GM19397 (cell line): ENCODE results near the gene GUK1.
"Not testable (repeated sequence)": the region's sequence is repeated elsewhere in the genome, so short reads cannot be mapped to it uniquely, and the experiment has no call there.

Experiments
- ATAC-seq: cut with Tn5 transposase; IDR thresholded peaks from one replicate; pipeline ENCODE4 v1.9.1; 2021; ENCODE audit warnings: mild to moderate bottlenecking, moderate library complexity; ENCODE audit not compliant: unreplicated experiment

The GUK1 gene

DNA sequence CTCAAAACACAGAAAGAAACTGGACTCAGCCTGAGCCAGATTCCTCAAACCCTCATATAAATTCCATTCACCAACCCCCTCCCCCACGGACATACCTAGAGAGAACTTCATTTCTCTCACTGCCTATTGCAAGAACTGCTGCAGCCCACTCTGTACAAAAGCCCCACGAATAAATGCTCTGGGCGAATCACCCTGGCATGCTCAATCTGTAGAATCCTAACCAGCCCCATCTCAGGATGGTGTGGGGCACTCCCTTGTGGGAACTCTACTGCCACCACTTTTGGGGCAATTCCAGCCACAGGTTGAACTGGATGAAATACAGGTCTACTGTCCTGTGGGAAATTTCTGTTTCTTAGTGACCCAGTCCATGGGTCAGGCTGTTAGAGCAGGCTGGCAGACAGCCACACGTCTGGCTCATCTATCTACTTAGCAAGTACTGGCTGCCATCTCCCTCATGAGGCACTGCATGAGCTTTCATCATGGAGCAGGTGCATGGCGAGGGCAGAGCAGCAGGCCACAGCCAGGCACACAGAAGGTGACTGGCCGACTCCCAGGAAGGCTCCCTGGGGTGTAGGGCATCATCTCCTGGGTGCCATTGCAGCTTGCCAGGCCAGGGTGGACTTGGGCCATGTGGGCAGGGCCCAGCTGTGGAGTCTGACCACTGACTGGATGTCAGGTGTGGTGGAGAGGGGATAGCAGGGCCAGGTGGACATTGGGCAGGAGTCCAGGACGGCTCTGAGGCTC is 35.4 kb upstream of the GUK1 start:
- no peak for ATAC-seq

DNA sequence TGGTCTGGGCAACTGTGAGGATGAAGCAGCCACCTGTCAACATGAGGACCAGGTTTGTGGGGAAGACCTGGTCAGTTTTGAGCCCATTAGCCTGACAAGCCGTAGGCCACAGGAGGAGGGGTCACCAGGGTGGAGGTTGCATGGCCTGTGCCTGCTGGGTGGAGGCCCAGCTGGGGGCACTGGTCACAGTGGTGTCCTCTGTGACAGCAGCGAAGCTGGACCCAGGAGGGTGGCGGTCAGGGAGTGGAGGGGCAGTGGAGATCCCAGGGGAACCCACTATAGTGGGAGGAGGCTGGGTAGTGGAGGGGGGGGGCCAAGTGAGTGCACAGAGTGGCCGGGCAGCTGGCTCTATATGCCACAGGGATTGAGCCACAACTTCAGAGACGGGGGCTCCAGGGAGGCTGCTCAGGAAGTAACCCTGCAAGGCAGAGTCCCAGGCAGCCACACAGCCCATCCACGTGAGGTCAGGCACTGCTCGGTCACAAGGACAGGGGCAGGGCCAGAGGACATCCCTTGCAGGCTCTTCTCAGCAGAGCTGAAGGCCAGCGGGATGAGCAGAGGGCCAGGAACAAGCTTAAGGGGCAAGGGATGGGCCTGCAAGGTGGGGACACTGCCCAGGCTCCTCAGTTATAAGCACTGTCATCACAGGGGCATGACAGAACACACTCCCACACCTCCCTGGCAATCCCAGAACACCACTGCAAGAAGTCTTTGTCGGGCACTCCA is 34.6 kb upstream of the GUK1 start:
- ATAC-seq, result no peak

DNA sequence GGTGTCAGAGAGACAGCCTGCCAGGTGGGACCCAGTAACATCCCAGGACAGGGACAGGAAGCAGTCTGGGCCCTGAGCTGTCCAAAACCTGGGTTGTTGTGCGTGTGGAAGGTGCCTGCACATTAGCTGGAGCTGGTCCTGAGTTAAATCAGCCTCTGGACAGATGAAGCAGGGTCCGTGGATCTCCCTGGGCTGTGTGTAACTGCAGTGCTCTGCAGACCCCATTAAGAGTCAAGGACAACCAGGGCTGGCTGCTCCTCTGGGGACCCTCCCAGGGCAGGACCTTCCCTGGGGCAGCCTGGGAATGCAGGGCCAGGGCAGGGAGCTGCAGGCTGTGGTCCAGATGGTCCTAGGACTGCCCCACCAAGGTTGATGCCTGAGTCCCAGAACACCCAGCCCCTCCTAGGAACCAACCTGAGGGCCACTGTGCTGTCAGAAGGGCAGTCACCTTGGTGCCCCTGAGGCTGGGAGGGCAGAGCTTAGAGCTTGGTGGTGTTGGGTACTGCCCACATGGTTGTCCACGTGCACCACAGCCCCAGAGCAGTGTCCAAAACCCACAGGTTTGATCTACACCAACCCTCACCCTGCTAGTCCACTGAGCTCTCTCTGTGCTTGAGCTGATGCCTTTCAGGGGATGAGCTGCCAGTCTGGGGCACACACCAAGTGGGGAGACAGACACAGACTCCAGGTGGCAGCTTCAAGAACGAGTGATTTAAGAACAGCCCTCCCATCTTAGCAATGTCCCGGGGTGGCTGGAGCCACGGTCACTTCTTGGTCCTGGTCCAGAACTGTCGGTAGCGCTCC is 33.9 kb upstream of the GUK1 start:
- no peak for ATAC-seq

DNA sequence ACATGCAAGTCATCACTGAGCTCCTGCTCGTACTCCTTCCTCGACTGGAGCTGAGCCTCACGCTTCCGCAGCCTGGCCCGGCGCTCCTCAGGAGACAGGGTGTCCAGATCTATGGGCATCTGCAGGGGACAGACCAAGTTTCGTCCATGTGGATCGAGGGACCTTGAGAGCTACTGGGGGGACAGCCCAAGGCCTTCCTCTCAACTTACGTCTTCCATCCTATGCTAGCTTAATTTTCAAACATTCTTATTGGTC is 33.4 kb upstream of the GUK1 start:
- no peak for ATAC-seq

DNA sequence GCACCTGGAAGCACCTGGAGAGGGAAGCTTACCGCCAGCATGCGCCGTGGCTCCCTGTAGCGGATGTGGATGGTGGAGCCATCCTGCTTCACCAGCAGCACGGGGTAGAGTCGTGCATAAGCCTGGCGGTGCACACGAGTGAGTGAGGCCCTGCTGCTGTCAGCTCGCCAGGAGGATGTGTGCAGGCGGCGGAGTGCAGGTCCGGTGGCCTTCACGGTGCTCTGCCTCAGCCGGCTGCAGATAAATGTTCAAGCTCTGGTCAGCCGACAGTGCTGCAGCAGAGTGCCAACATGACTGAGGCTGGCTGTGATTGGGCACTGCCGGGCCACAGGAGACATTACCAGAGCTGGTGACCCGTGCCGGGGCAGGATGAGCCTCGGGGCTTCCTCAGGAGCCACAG is 32.4 kb upstream of the GUK1 start:
- ATAC-seq, result no peak

DNA sequence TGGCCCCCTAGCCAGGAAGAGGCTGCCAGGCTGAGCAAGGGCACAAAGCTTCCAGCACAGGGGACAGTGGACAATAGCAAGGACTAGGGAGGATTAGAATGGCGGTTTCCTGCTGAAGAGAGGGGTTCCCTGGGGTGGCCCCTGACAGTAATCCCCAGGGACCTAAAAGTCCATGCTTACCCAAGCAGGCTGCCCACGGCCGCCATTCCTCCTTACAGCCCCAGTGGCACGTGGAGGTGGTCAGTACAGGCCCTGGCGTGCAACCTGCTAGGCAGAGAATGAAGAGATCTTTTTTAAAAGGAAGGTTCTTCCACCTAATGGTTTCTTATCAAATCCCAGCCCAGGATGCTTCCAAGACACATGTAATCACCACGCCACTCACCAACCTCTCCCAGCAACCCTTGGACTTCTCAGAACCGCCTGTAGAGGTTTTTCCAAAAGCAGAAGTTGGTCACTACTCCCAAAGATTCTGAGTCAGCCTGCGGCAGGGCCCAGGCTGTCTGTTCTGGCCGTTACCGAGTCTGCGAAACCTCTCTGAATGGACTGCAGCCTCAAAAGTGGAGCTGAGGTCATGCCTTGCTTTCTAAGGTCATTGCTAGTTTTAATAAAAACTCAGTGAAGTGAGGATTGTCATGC is 31.9 kb upstream of the GUK1 start:
- no peak for ATAC-seq

DNA sequence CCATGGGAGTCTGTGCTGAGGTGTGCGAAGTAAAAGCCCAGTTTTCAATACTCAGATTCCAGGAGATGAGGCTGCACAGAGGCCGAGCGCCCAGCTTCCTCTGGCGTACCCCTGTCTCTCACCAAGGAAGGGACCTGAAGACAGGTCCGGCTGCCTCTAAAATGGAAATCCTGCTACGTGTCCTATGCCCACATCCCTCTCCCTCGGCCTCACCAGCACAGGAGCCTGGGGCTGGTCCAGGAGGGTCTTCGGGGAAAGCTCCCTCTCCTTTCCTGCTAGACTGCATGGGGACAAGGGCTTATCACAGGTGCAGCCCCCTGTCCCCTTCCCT is 31.4 kb upstream of the GUK1 start:
- no peak for ATAC-seq

DNA sequence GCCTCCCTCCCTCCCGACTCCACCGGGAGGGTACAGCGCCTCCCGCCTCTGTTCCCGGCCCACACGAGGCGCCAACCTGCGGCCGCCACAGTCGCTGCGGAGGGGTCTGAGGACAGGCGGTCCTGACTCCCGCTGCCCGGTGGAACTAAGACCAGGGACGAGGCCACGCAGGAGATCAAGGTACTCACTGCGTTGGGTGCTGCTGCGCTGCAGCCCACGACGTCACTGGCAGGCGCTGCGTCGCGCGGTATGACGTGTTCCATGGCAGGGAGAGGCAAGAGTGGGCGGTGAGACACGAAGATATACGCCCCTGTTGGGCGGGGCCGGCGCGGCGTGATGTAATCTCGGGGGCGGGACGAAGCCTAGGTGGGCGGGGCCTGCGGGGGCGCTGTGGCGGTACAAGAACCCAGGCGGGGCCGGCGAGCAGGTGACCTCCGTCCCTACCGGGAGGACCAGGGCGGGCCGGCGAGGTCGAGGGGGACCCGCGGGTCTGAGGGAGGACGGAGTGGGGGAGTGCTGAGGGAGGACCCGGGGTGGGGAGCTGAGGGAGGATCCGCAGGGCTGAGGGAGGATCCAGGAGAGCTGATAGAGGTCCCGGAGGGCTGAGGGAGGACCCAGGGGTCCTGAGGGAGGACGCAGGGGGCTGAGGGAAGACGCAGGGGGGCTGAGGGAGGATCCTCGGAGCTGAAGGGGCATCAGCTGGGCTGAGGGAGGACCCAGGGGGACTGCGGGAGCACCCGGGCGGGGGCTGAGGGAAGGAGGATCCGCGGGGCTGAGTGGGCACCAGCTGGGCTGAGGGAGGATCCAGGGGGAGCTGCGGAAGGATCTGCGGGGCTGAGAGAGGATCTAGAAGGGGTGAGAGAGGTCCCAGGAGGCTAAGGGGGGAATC is 30.8 kb upstream of the GUK1 start, which contains the start of gene MRPL55:
Gene MRPL55 (minus strand): TSS at position 227 of the 889 bp plus-strand sequence. CDS start 1,039 bp downstream, outside the sequence.
- ATAC-seq, result peak; percentile 89

DNA sequence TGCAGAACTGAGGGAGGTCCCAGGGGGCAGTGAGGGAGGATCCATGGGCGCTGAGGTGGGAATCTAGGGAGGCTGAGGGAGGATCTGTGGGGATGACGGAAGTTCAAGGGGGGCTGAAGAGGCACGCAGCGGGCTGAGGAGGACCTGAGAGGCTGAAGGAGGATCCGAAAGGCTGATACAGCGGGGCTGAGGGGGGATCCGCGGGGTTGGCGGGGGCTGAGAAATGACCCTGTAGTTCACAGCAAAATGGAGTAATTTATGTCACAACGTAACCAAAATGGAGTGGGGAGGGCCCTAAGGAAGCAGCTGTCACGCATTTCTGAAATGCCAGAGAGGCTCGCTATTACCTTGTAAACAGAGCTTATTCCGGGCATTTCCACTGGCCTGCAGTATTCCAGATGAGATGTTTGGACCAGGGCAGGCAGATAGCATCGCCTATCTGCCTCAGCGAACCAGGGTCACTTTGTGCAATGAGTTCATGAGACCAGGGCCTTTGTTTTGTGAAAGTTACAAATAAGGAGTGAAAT is 30.1 kb upstream of the GUK1 start:
- ATAC-seq, result no peak

DNA sequence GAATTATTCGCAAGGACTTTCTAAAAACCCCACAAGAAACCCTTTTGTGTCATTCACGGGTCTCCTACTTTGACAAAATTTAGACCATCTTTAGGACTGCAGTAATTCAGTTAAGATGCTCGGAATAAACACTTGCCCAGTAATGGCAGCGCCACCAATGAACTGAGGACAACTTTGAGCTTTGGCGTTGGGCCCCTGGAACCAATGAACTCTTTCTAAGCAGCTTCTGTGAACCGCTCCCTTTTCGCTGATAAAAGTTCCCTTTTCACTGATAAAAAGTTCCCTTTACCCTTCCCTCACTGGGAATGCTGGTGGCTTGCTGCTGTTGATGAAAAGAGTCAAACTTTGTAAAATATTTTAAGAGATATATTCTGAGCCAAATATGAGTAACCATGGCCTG is 29.5 kb upstream of the GUK1 start:
- no peak for ATAC-seq

DNA sequence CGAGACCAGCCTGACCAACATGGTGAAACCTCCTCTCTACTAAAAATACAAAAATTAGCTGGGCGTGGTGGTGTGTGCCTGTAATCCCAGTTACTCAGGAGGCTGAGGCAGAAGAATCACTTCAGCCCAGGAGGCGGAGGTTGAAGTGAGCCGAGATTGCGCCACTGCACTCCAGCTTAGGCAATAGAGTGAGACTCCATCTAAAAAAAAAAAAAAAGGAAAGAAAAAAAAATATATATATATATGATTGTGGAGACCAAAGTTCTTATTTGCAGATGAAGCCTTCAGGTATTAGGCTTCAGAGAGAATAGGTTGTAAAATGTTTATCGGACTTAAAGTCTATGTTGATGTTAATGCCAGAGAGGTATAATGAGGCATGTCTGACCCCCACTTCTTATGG is 28.8 kb upstream of the GUK1 start:
- not testable (repeated sequence) for ATAC-seq

DNA sequence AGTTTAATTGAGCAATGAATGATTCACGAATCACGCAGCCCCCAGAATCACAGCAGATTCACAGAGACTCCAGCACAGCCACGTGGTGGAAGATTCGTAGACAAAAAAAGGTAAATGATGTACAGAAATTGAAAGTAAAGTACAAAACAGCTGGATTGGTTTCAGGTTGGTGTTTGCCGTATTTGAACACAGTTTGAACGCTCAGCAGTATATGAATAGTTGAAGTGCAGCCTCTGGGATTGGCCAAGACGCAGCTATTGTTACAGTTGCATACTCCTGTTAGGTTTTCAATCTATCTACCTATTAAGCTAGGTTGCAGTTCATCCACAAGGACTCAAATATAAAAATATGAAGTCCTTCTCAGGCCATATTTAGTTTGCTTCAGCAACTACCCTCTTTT is 27.9 kb upstream of the GUK1 start:
- no peak for ATAC-seq

DNA sequence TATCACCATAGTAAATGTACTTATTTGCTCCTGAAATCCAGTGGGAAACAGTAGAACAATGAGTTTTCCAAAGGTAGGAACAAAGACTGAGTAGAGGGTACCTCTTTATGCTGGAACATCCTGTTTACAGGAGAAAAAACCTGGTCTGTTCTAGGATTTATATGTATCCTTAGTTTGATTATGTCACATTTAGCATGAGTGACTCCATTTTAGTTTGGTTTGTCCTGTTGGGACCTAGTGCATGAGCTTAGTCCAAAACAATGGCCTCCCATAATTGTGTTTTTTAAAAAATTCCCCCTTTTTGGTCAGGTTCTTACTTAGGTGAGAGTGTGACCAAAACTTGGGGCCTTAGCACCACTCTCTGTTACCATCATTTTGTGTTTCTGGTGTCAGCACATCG is 27.5 kb upstream of the GUK1 start:
- no peak for ATAC-seq

DNA sequence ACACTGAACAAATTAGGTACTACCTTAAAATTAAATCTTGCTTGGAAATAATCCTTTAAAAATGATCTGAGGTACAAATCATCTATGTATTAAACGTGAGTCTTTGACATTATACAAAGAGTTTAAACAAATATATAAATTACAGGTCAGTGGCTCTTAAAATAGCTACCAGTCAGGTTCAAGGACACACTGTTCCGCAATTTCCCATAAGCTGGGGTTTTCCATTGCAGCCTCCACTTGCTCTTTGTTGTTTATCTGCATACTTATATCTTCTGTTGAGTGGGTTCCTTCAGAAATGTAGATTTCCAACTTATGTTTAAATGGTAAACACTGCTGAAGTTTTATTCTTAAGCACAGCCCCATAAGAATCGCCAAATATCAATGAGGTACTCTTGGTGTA is 25.3 kb upstream of the GUK1 start:
- no peak for ATAC-seq

DNA sequence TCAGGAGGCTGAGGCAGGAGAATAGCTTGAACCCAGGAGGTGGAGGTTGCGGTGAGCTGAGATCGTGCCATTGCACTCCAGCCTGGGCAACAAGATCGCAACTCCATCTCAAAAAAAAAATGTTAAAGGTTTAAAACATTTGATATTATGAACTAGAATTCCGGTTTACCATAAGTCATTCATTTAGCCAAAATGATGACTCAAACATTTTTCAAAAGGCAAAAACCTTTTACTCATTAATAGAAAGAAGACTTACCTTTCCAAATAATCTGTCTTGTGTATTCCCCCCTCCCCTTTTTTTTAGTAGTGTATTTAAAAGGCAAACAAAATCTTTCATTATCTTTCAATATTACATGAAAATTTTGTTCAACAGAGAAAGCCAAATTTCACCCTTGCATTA is 22.7 kb upstream of the GUK1 start:
- no peak for ATAC-seq

DNA sequence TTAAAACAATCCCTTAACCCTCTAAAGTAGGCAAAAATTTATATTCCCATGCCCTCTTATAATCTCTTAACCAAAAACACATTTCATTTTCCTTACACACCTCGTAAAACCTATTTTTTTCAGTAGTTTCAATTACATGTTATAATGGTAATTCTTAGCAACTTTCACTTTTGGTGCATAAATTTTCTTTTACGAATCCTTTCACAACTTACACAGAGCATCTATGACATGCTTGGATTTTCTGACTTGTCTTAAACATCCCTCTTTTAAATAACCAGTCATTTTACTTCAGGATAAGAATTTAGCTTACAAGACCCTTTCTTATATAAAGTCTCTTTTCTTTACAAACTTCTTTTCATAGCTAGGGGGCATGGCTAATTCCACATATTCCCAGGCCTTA is 22.0 kb upstream of the GUK1 start:
- no peak for ATAC-seq

DNA sequence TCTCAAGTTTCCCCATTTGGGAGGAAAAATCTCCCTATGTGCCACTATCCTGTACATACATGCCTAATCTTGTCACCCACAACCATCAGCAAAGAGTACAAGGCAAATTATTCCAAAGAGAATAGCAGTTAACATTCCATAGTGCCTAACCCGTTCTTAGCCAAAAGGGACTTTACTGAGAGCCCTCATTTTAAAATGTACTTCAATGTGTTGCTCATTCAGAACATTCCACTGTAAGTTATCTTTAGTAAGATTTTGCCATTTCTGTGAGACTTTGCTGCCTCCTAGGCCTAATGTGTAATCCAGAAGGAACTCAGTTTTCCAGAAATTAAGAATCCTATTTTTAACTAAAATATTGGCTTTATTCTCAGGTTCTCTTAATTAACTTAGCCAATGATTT is 19.7 kb upstream of the GUK1 start:
- ATAC-seq, result no peak

DNA sequence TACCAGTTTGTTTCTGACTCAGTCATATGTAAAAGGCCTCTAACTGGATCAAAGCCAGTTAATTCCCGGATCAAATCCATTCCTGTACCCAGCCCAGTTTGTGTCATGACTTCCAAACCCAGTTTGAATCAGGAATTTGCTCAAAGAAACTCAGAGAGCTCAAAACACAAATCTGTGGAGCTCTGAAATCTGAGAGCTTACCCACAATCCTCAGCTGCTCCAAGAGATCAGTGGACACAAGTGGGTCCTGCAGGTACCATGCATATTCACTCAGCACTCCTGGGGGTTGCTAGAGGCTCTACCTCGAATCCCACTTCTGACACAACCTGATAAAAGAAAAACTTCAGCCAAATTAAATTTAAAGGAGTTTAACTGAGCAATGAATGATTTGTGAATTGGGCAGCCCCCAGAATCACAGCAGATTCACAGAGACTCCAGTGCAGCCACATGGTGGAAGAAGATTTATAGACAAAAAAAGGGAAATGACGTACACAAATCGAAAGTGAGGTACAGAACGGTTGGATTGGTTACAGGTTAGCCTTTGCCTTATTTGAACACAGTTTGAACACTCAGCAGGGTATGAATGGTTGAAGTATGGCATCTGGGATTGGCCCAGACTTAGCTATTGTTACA is 19.1 kb upstream of the GUK1 start:
- no peak for ATAC-seq

DNA sequence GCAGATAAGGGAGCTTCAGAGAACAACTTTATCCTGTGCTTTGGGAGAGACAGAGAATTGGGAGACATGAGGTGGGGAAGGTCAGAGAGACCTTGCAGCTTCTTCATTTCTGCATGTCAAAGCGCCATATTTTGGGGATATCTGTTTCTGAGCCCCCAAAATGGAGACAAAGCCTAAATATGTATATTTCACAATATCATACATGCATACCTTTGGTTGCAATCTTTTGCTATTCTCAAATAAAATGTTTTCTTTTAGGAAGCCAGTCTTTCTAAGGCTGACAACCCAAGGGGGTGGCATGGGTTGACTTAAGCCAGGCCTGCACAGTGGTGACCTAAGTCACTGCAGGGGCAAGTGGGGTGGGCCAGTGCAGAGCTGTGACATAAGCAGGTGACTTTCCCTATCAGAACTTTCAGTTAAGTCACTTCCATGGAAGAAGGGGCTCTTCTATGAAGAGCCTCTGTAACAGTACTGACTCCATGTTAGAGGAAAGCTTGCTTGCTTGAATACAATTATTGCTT is 17.1 kb upstream of the GUK1 start:
- ATAC-seq, result no peak

DNA sequence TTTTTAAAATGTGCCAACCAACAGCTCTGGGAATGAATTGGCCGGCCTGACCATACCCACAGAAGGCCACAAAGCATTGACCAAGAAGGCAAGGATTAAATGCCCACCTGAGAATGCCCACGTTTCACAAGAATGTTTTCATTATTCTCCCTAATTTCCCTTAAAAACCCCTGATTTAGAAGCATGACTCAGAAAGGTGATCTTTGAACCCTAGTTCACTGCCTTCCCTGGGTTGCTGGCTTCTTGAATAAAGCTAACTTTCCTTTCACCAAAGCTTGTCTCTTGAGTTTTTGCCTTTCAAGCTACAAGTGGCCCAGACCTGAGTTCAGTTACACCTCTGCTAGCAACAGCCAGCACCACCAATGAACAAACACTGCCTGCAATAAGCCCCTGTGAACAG is 16.6 kb upstream of the GUK1 start:
- ATAC-seq, result no peak
